Endothelial cell of umbilical vein (primary cell): ENCODE results near the gene C3orf20. TPM values are rescaled to one million over a fixed set of nuclear protein-coding genes. Genes with fewer than 3 reads are reported as not detected.

Experiments
- BruUV-seq: library from RNA; stranded (reverse); fragments of 400-500 nt; replicated peaks from 2 replicates; lab custom pipeline; 2021; lab: Mats Ljungman, UMichigan
- CTCF ChIA-PET: fragments of 300-600, 350-600 bp; sonication (Branson Sonifier 250); formaldehyde crosslinking; loops from one replicate; lab custom pipeline; 2021; ENCODE audit warnings: antibody characterized with exemption, inconsistent platforms; lab: Charles Lee
- POLR2A ChIA-PET: fragments of 300-600, 350-600 bp; sonication (Branson Sonifier 250); formaldehyde crosslinking; loops from one replicate; lab custom pipeline; 2021; ENCODE audit warnings: antibody characterized with exemption, inconsistent platforms; lab: Charles Lee
- DNase-seq: peaks from one replicate; pipeline ENCODE4 v3.0.0-alpha.2; 2011; ENCODE audit warnings: low read depth, low spot score
- FAIRE-seq: peaks from 2 replicates; lab custom pipeline; 2011; peaks lifted over from hg19 to GRCh38; lab: Jason Lieb, UNC
- H2AFZ ChIP-seq: 2 replicates; pipeline ENCODE4 v1.6.0; 2012; ENCODE audit warnings: low read depth, low read length, control low read depth, inconsistent platforms
- H3K27ac ChIP-seq: 2 replicates; pipeline ENCODE4 v1.5.1; 2011; ENCODE audit warnings: low read depth, mild to moderate bottlenecking, control low read depth, low read length, moderate library complexity; ENCODE audit not compliant: insufficient read depth
- H3K27me3 ChIP-seq, 2 experiments: 2 replicates each; pipeline versions ENCODE4 v1.6.0 to v1.6.1; 2011; ENCODE audit warnings: low read length in 2 of 2, mixed read lengths in 1 of 2; ENCODE audit not compliant: control insufficient read depth in 2 of 2, insufficient read depth in 2 of 2
- H3K36me3 ChIP-seq, 2 experiments: 2 replicates in 1 of 2; 3 replicates in 1 of 2; pipeline ENCODE4 v1.5.1; 2011; ENCODE audit warnings: low read length in 2 of 2, mild to moderate bottlenecking in 1 of 2, moderate library complexity in 1 of 2; ENCODE audit not compliant: control insufficient read depth in 2 of 2, insufficient read depth in 2 of 2; ENCODE audit errors: extremely low read depth in 1 of 2
- H3K4me1 ChIP-seq: 3 replicates; pipeline ENCODE4 v1.5.1; 2011; ENCODE audit warnings: mild to moderate bottlenecking, low read length; ENCODE audit not compliant: control insufficient read depth, insufficient read depth; ENCODE audit errors: extremely low read depth
- H3K4me2 ChIP-seq: 2 replicates; pipeline ENCODE4 v1.6.1; 2011; ENCODE audit warnings: low read length, control low read depth, mixed read lengths; ENCODE audit not compliant: insufficient read depth
- H3K4me3 ChIP-seq, 3 experiments: fragments of 200-600 bp in 1 of 3; sonication (generic), shearing (Covaris generic) in 1 of 3; replicated peaks in 1 of 3; 2 replicates each; pipeline ENCODE4 v1.5.1; 2011 to 2016; ENCODE audit warnings: control low read depth in 3 of 3, low read length in 3 of 3, mild to moderate bottlenecking in 2 of 3, inconsistent platforms in 1 of 3, low read depth in 1 of 3, moderate library complexity in 1 of 3; ENCODE audit not compliant: insufficient read depth in 1 of 3
- H3K79me2 ChIP-seq: 2 replicates; pipeline ENCODE4 v1.6.0; 2012; ENCODE audit warnings: low read length, inconsistent platforms; ENCODE audit not compliant: control insufficient read depth, insufficient read depth
- H3K9ac ChIP-seq: replicated peaks from 2 replicates; pipeline ENCODE3; 2011; ENCODE audit warnings: low read length, control low read depth; ENCODE audit not compliant: insufficient read depth; ENCODE audit errors: extremely low read depth
- H3K9me1 ChIP-seq: replicated peaks from 3 replicates; pipeline ENCODE4 v1.6.0; 2011; ENCODE audit warnings: mild to moderate bottlenecking, low read length; ENCODE audit not compliant: control insufficient read depth, insufficient read depth; ENCODE audit errors: extremely low read depth
- H3K9me3 ChIP-seq: replicated peaks from 2 replicates; pipeline ENCODE4 v1.5.1; 2012; ENCODE audit warnings: low read length, inconsistent platforms; ENCODE audit not compliant: control insufficient read depth, insufficient read depth
- H4K20me1 ChIP-seq: replicated peaks from 2 replicates; pipeline ENCODE3; 2011; ENCODE audit warnings: mild to moderate bottlenecking, low read length; ENCODE audit not compliant: control insufficient read depth, insufficient read depth; ENCODE audit errors: extremely low read depth
- EZH2 ChIP-seq: IDR thresholded peaks from 2 replicates; pipeline ENCODE4 v1.6.1; 2012; ENCODE audit warnings: borderline replicate concordance, low read depth, mild to moderate bottlenecking, moderate library complexity, low read length, inconsistent platforms; ENCODE audit not compliant: severe bottlenecking
- FOS ChIP-seq: IDR thresholded peaks from 2 replicates; pipeline ENCODE4 v1.6.1; 2011; ENCODE audit warnings: mild to moderate bottlenecking, low read length, moderate library complexity, borderline replicate concordance; ENCODE audit not compliant: insufficient read depth
- GATA2 ChIP-seq: IDR thresholded peaks from 2 replicates; pipeline ENCODE4 v1.7.0; 2011; ENCODE audit warnings: low read depth, mild to moderate bottlenecking, moderate library complexity, mixed read lengths, low read length; ENCODE audit not compliant: insufficient read length, insufficient read depth
- JUN ChIP-seq: IDR thresholded peaks from 2 replicates; pipeline ENCODE4 v1.6.1; 2011; ENCODE audit warnings: borderline replicate concordance, low read depth; ENCODE audit not compliant: insufficient read length, insufficient read depth
- MYC ChIP-seq: IDR thresholded peaks from one replicate; pipeline ENCODE4 v1.6.1; 2011; ENCODE audit warnings: mild to moderate bottlenecking, low read depth, low read length
- POLR2A ChIP-seq: IDR thresholded peaks from 2 replicates; pipeline ENCODE4 v1.6.1; 2012; ENCODE audit warnings: low read depth, mild to moderate bottlenecking, control low read depth, low read length
- POLR2AphosphoS5 ChIP-seq: IDR thresholded peaks from 2 replicates; pipeline ENCODE4 v1.6.1; 2012; ENCODE audit warnings: low read depth, mild to moderate bottlenecking, control low read depth, low read length, moderate library complexity; ENCODE audit not compliant: insufficient read depth
- dilution Hi-C: fragments of 300-500 bp; cut with MboI; formaldehyde crosslinking; loops from one replicate; pipeline ENCODE4 v1.15.0; 2019; ENCODE audit warnings: low sequenced_read_pairs; ENCODE audit not compliant: extremely low pct_ligation_motif_present
- intact Hi-C: fragments of 100-400 bp; cut with micrococcal nuclease; formaldehyde crosslinking; loops from one replicate; pipeline ENCODE4 v1.10.0; 2022
- polyA plus RNA-seq, 4 experiments: library from polyadenylated mRNA; depleted of rRNA in 3 of 4; stranded (reverse) in 3 of 4; unstranded in 1 of 4; fragments of >200 nt; gene quantifications; 2 replicates each; pipeline versions ENCODE4 v1.2.1 to v1.2.3, GENCODE V29; 2011 to 2012; ENCODE audit warnings: missing spikeins in 1 of 4
- total RNA-seq: library from RNA; stranded (reverse); gene quantifications from 2 replicates; pipeline ENCODE4 v1.2.3, GENCODE V29; 2021
- TF ChIP-seq, protein P1 (sequence below), 2 donors: IDR thresholded peaks; 1 replicate in 1 of 2; 2 replicates in 1 of 2; pipeline ENCODE4 v1.5.1; 2011; ENCODE audit warnings: low read length in 2 of 2, mild to moderate bottlenecking in 2 of 2, moderate library complexity in 2 of 2, control low read depth in 1 of 2, inconsistent platforms in 1 of 2, low read depth in 1 of 2; ENCODE audit not compliant: insufficient read depth in 1 of 2; ENCODE audit errors: extremely low read depth in 1 of 2
- TF ChIP-seq, protein P2 (sequence below): IDR thresholded peaks from 2 replicates; pipeline ENCODE4 v1.6.1; 2011; ENCODE audit not compliant: insufficient read depth, insufficient read length

The C3orf20 gene
- total and polyA plus RNA-seq, 2 donors (not counting 3 experiments of a cell fraction or from before 2014, with no cell fraction given): not detected

DNA sequence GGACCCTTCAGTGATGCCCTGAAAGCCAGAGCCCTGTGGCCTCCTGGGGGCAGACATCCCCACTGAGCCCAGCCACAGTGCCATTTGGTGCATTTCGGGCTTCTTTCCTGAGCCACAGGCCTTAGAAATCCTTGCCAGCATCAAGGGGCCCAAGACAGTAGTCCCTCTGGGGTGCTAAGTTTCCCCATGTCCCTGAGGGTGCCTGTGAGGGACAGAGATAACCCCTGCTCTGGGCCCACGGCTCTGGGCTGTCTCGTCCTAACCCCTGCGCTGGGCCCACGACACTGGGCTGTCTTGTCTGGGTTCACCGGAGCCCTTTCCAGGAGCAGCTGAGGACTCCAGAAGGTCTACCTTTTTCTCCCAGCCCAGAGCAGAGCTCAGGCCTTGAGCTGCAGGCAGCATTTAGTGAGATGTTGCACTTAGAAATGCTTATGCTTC lies 98.8 kb downstream of the C3orf20 start:
- H3K9ac ChIP-seq: no peak overlapping the region
- dilution Hi-C loops: no loop called here
- no peaks in the 10 kb centered on the region for H3K36me3 ChIP-seq
- H3K4me1 ChIP-seq: no peaks in the 10 kb centered on the region
- no peak overlapping the region for H3K4me3 ChIP-seq
- H3K27me3 ChIP-seq: no peaks in the 10 kb centered on the region
- H3K27ac ChIP-seq: no peak overlapping the region
- H2AFZ ChIP-seq: no peak overlapping the region
- intact Hi-C loops: no loop called here
- no peaks in the 10 kb centered on the region for H3K79me2 ChIP-seq
- FAIRE-seq (no peak), DNase-seq (no peak)
- CTCF ChIA-PET: interaction anchor here (0.7 to 1.0 kb wide), 2 partner anchors 23 to 147 kb away, joined by 3 read pairs; no protein-coding TSS in a partner anchor
- no peak for TF ChIP-seq EZH2
- TF ChIP-seq, protein P1, sequence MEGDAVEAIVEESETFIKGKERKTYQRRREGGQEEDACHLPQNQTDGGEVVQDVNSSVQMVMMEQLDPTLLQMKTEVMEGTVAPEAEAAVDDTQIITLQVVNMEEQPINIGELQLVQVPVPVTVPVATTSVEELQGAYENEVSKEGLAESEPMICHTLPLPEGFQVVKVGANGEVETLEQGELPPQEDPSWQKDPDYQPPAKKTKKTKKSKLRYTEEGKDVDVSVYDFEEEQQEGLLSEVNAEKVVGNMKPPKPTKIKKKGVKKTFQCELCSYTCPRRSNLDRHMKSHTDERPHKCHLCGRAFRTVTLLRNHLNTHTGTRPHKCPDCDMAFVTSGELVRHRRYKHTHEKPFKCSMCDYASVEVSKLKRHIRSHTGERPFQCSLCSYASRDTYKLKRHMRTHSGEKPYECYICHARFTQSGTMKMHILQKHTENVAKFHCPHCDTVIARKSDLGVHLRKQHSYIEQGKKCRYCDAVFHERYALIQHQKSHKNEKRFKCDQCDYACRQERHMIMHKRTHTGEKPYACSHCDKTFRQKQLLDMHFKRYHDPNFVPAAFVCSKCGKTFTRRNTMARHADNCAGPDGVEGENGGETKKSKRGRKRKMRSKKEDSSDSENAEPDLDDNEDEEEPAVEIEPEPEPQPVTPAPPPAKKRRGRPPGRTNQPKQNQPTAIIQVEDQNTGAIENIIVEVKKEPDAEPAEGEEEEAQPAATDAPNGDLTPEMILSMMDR (IDR thresholded peaks at IDR 0.05; ENCODE audit: extremely low read depth in 1 of 2, insufficient read depth in 1 of 2, low read depth in 1 of 2, low read length in 2 of 2): no peak
- TF ChIP-seq GATA2: no peak
- TF ChIP-seq JUN: no peak
- TF ChIP-seq POLR2A: no peak
- TF ChIP-seq MYC: no peak
- H3K4me2 ChIP-seq: no peak overlapping the region
- H3K9me1 ChIP-seq: no peaks in the 10 kb centered on the region
- POLR2A ChIA-PET: no interaction called here
- H4K20me1 ChIP-seq: no peaks in the 10 kb centered on the region
- BruUV-seq: no TSS peak
- no peaks in the 10 kb centered on the region for H3K9me3 ChIP-seq

DNA sequence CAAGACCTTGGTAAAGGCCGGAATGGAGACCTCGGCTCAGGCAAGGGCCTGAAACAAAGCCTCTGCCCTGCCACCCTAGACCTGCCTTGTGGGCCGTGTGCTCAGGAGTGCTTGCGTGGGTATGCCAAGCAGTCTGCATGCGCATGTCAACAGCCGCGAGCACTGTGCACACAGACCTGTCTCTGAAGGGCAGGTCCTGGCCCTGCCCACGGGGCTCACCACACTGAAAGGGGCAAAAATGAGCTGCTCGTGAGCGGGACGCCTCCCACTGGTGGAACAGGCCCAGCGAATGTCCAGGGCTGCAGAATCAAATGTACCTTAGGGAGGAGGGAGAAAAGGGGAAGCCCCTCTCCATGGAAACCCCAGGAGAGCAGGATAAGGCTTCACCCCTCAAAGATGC lies 99.5 kb downstream of the C3orf20 start:
- H3K27me3 ChIP-seq: no peaks in the 10 kb centered on the region
- H3K4me2 ChIP-seq: no peak overlapping the region
- DNase-seq: no peak
- H3K36me3 ChIP-seq: no peaks in the 10 kb centered on the region
- ChIA-PET CTCF (interaction anchor here (0.6 to 1.0 kb wide), 3 partner anchors 16 to 147 kb away, joined by 3 read pairs; no protein-coding TSS in a partner anchor), POLR2A (no interaction called here)
- no peak for TF ChIP-seq POLR2A
- TF ChIP-seq POLR2AphosphoS5: no peak
- no peak for TF ChIP-seq FOS
- TF ChIP-seq, protein P2, sequence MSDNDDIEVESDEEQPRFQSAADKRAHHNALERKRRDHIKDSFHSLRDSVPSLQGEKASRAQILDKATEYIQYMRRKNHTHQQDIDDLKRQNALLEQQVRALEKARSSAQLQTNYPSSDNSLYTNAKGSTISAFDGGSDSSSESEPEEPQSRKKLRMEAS: no peak
- no peak for TF ChIP-seq GATA2
- TF ChIP-seq EZH2: no peak
- TF ChIP-seq MYC: no peak
- TF ChIP-seq, protein P1 (IDR thresholded peaks at IDR 0.05; ENCODE audit: extremely low read depth in 1 of 2, insufficient read depth in 1 of 2, low read depth in 1 of 2, low read length in 2 of 2): no peak
- TF ChIP-seq JUN: no peak
- no peaks in the 10 kb centered on the region for H3K9me3 ChIP-seq
- H3K4me1 ChIP-seq: no peaks in the 10 kb centered on the region
- H3K4me3 ChIP-seq: no peak overlapping the region
- H3K79me2 ChIP-seq: no peaks in the 10 kb centered on the region
- H3K9ac ChIP-seq: no peak overlapping the region
- dilution Hi-C loops (no loop called here), intact Hi-C loops (no loop called here)
- BruUV-seq: no TSS peak
- H4K20me1 ChIP-seq: no peaks in the 10 kb centered on the region
- no peak overlapping the region for H3K27ac ChIP-seq
- no peak overlapping the region for H2AFZ ChIP-seq
- no peak for FAIRE-seq
- no peaks in the 10 kb centered on the region for H3K9me1 ChIP-seq
